GM19324 (cell line): ENCODE results near the gene SCAPER.
"Not testable (repeated sequence)": the region's sequence is repeated elsewhere in the genome, so short reads cannot be mapped to it uniquely, and the experiment has no call there.

Source experiments
- ATAC-seq: cut with Tn5 transposase; IDR thresholded peaks from one replicate; pipeline ENCODE4 v1.9.1; 2021; ENCODE audit warnings: mild to moderate bottlenecking, moderate library complexity; ENCODE audit not compliant: unreplicated experiment, low FRiP score

Gene SCAPER

DNA sequence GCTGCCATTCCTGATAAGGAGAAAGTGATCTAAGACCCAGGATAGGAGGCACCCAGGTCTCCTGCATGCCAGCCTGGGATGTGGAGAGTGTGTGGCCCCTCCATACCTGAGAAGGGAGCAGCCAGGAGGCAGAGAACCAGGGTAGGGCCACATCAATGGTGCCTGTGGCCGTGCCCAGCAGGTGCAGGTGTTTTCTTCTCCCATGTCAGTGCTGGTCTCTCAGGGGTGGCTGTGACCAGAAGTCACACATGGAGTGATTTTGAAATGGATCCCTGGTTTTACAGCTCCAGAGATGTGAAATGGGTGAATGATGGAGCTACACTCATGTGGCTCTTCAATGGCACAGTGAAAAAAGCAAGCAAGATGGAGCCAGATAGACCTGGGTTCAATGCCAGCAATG, 571.8 kb downstream of the SCAPER start:
- no peak for ATAC-seq

DNA sequence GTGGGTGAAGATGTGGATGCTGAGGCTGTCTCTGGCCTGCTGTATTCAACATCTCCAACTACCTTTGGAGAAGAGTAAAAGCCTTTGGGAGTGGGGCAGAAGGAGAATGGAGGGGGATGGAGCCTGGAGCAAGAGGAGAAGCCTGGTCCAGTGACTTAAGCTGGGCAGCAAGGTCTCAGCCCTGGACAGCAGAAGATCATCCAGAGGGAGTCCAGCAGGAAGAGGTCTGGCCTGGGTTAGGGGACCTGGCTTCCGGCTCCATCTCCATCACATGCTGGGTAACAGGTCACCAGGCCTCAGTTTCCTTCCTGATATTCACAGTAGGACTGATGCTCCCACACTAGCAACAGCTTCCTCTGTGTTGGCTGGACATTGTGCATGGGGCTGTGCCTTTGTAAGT, 572.3 kb downstream of the SCAPER start:
- no peak for ATAC-seq

GRCh38 chr15:76330080-76330680, 575.0 kb downstream of the SCAPER start:
- ATAC-seq, result no peak

DNA sequence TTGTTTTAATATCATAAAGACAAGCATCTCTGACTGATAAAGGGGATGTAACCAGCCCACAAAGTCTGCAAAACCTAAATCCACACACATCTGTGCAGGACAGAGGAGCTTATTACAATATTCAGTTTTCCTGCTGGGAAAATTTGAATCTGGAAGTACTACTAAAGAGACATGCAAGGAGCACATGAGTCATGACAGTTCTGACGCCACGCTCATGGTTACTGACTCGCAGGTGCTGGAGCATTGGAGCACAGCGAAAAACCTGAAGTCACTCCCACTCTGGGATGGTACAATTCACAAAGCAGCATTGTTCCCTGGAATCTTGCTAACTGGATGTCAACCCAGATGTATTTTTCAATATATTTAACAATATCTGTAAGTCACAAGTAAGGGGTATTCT, 576.2 kb downstream of the SCAPER start:
- ATAC-seq, result no peak

DNA sequence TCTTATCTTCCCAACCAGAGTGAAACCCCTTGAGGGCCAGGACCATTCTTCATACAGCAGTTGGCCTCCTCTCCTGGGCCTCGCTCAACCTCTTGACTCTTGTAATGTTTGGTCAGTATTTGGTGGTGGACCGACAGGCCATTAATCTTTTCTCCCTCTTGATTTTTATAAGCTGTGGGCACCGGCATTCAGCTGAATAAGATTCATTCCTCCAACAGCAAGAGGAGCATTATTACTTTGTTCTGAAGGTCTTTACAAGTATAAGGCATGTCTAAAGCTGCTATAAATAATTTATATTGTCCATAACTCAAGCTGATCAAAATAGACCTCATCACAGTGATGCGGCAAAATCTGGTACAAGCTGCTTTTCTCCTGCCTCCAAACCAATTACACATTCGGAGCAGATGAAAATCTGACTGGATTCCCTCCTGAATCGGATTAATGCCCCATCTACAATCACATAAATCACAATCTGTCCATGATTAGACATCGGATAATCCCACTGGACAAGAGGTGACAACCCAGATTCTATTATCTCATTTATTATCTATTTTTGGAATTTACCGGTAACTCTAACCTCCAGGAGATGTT, 576.9 kb downstream of the SCAPER start:
- ATAC-seq, result no peak

GRCh38 chr15:76327191-76328105, 577.7 kb downstream of the SCAPER start:
- no peak for ATAC-seq

DNA sequence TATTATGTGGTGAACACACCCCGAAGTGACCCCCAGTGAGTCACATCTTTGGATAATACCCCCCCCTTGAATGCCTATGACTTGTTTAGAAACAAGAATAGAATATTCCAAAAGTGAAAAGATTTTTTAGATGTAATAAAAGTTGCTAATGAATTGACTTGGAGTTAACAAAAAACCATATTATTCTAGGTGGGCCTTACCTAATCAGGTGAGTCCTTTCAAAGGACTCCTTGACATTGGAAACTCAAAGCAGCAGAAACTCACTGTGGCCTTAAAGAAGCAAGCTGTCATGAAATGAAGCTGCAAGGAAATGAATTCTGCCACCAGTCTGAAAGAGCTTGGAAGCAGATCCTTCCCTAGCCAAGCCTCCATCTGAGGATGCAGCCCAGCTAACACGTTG, 579.4 kb downstream of the SCAPER start:
- ATAC-seq, result no peak

DNA sequence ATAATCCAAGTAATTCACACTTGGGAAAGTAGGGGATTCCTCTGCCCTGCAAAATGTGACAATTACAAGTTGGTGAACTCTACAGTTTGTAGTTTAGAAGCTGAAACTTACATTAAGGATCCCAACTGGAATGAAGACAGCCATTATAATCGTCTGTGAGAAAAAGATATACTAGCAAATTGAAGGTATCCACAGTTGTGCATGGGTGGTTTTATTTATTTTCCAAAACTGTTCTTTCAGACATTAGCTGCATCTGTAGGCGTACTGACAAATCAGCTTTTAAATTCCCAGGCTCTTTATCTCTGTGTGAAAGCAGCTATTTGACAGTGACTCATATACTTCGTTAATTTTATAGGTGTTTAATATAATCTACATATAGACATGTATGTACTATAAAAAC, 581.1 kb downstream of the SCAPER start:
- no peak for ATAC-seq

GRCh38 chr15:76321602-76322001, 583.5 kb downstream of the SCAPER start:
- ATAC-seq, result no peak

DNA sequence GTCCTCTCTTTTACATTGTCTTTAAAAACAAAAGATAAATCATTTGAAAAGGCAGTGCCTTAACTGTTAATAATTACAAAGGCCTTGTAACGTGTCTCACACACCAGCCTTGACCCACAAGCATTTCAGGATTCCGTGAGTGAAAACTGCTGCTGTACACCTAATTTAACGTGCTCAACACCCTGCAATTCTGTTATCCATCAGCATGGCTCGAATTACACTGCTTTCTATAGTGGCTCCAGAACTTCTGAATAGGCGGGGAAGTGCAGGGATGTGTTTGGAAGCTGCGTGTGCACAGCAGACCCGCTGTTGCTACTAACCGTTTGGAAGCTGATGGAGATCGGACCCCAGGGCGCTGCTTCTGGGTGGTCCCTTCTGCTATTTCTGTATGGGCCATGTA, 584.0 kb downstream of the SCAPER start:
- no peak for ATAC-seq

DNA sequence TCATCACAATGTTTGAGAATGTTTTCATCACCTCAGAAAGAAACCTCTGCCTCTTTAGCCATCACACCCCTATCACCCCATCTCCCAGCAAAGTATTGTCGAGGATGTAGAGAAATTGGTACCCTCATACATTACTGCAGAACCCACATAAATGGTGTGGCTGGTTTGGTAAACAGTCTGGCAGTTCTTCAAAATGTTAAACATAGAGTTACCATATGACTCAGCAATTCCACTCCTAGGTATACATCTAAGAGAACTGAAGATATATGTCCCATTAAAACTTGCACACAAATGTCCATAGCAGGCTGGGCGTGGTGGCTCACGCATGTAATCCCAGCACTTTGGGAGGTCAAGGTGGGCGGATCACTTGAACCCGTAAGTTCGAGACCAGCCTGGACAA, 585.1 kb downstream of the SCAPER start:
- ATAC-seq, result no peak

DNA sequence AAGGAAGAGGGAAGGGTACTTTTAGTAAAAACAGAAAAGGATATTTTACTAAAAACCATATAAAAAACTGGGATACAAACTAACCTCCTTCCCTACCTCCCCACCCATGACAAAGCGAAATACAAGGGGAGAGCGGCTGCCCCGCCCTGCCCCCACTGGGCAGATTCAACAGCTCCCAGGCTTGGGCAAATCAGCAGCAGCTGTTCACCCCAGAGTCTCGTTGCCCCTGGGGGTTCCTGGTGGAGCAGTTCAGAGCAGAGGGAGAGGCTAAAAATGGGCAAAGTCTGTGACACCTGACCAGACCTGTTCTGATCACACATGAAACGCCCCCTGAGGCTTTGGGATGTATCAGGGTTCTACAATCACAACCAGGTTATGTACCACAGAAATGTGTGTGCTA, 591.4 kb downstream of the SCAPER start:
- ATAC-seq, result no peak

DNA sequence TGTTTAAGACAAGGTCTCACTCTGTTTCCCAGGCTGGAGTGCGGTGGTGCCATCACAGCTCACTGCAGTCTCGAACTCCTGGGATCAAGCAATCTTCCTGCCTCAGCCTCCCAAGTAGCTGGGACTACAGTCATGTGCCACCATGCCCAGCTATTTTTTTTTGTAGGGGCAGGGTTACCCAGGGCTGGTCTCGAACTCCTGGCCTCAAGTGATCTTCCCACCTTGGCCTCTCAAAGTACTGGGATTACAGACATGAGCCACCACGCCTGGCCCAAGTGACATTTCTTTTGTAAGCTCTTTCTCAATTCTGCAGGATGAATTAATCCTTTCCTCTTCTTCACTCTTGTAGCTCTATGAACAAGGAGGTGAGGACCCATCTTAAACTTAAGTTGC, 592.0 kb downstream of the SCAPER start:
- ATAC-seq, result not testable (repeated sequence)

GRCh38 chr15:76312540-76313174, 592.5 kb downstream of the SCAPER start:
- no peak for ATAC-seq

GRCh38 chr15:76311100-76311953, 593.8 kb downstream of the SCAPER start, which contains the start of gene ETFA:
Gene ETFA (minus strand): TSS chr15:76311469. CDS start chr15:76311388, 81 bp downstream.
- peak; percentile 94 for ATAC-seq

DNA sequence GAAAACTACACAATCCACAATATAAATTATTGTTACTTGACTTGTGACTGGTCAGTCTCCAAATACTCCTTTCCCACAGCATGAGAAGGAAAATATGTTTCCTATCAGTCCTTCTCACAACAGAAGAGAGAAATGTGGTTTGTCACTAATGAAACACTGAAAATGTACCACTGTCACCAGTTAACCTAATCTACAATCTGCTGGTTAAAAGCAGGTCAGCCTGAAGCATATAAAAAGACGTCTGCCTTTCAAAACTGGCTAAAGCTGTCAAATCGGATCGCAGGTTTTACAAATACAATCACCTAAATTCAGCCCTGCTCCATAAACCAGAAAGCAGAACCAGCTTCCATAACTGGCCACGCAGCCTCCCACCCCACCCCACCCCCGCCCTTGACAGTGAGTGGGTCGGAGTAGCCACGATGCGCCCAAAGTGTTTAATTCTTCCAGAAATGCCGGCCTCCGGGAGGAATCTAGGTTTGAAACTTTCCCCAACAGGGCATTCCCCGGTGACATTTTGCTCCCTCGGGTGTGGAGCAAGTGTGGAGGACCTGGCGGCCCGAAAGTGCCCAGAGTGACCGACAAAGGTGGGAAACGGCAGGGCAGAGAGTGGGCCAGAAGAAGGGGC, 594.6 kb downstream of the SCAPER start:
- peak; percentile 5 for ATAC-seq

GRCh38 chr15:76309601-76310330, 595.4 kb downstream of the SCAPER start:
- no peak for ATAC-seq

DNA sequence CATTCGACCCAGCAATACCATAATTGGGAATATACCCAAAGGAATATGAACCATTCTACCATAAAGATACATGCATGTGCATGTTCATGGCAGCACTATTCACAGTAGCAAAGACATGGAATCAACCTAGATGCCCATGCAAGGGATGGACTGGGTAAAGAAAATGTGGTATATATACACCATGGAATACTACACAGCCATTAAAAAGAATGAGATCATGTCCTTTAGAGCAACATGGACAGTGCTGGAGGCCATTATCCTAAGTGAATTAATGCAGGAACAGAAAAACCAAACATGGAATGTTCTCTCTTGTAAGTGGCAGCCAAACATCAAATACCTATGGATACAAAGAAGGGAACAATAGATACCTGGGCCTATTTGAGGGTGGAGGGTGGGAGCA, 601.2 kb downstream of the SCAPER start:
- ATAC-seq, result no peak

- ATAC-seq, result no peak
Measured at GRCh38 chr15:76299786-76300185, 605.4 kb downstream of the SCAPER start.
